GM12878 (cell line): ENCODE data around the gene MDFI. TPM values are rescaled to one million over a fixed set of nuclear protein-coding genes. Genes with fewer than 3 reads are reported as not detected.

ENCODE experiments used
- ATAC-seq: fragments of 200-7000 bp; cut with Tn5 transposase; 3 replicates; pipeline ENCODE4 v1.9.1; 2020; ENCODE audit warnings: mild to moderate bottlenecking, moderate library complexity
- BruUV-seq: library from RNA; stranded (reverse); fragments of 400-500 nt; replicated peaks from 2 replicates; lab custom pipeline; 2021; lab: Mats Ljungman, UMichigan
- CTCF ChIA-PET: fragments of 300-600 bp; sonication (Branson Sonifier 250); formaldehyde crosslinking; extraction: SDS; loops from one replicate; lab custom pipeline; 2021; ENCODE audit warnings: inconsistent platforms; lab: Yijun Ruan, JAX
- POLR2A ChIA-PET: fragments of 350-600 bp; formaldehyde crosslinking; extraction: SDS; loops from one replicate; lab custom pipeline; 2021; ENCODE audit warnings: inconsistent platforms; lab: Charles Lee
- RAD21 ChIA-PET: fragments of 300-600 bp; sonication (Branson Sonifier 250); formaldehyde crosslinking; loops from one replicate; lab custom pipeline; 2023; ENCODE audit warnings: antibody characterized with exemption; ENCODE audit not compliant: unreplicated experiment; lab: Charles Lee
- SMC1A ChIA-PET: fragments of 300-600 bp; sonication (Branson Sonifier 250); formaldehyde crosslinking; loops from one replicate; lab custom pipeline; 2023; ENCODE audit not compliant: unreplicated experiment, uncharacterized antibody; lab: Charles Lee
- DNase-seq: peaks from one replicate; pipeline ENCODE4 v3.0.0-alpha.2; 2011; ENCODE audit warnings: low read depth, low spot score
- FAIRE-seq: peaks from 3 replicates; lab custom pipeline; 2011; peaks lifted over from hg19 to GRCh38; lab: Jason Lieb, UNC
- H2AFZ ChIP-seq: 2 replicates; pipeline ENCODE4 v1.6.0; 2011; ENCODE audit warnings: low read depth, low read length, control low read depth; ENCODE audit not compliant: control insufficient read depth
- H3K27ac ChIP-seq: 2 replicates; pipeline ENCODE4 v1.5.1; 2011; ENCODE audit warnings: control low read depth; ENCODE audit not compliant: control insufficient read depth, insufficient read depth
- H3K27me3 ChIP-seq, 2 experiments: replicated peaks in 1 of 2; 2 replicates each; pipeline versions ENCODE4 v1.6.0 to v1.6.1; 2011; ENCODE audit warnings: low read length in 1 of 2; ENCODE audit not compliant: control insufficient read depth in 2 of 2, insufficient read depth in 2 of 2
- H3K36me3 ChIP-seq, 2 experiments: 2 replicates each; pipeline ENCODE4 v1.5.1; 2011; ENCODE audit warnings: low read length in 1 of 2; ENCODE audit not compliant: control insufficient read depth in 2 of 2, insufficient read depth in 2 of 2
- H3K4me1 ChIP-seq: 2 replicates; pipeline ENCODE4 v1.6.1; 2011; ENCODE audit warnings: mild to moderate bottlenecking, low read length, moderate library complexity, mixed read lengths; ENCODE audit not compliant: control insufficient read depth, insufficient read depth
- H3K4me2 ChIP-seq: 2 replicates; pipeline ENCODE4 v1.6.0; 2011; ENCODE audit warnings: control low read depth; ENCODE audit not compliant: control insufficient read depth, insufficient read depth
- H3K4me3 ChIP-seq: fragments of 200-600 bp; sonication (generic); 2 replicates; pipeline ENCODE4 v1.5.1; 2016
- H3K79me2 ChIP-seq: 2 replicates; pipeline ENCODE4 v1.6.0; 2011; ENCODE audit warnings: low read length; ENCODE audit not compliant: control insufficient read depth, insufficient read depth
- H3K9ac ChIP-seq: 2 replicates; pipeline ENCODE4 v1.8.0; 2011; ENCODE audit warnings: low read length, control low read depth, mixed read lengths; ENCODE audit not compliant: control insufficient read depth, insufficient read depth
- H3K9me3 ChIP-seq: replicated peaks from 3 replicates; pipeline ENCODE4 v1.5.1; 2011; ENCODE audit warnings: mild to moderate bottlenecking, low read length; ENCODE audit not compliant: control insufficient read depth, insufficient read depth
- H4K20me1 ChIP-seq: 2 replicates; pipeline ENCODE4 v1.6.0; 2011; ENCODE audit not compliant: control insufficient read depth, insufficient read depth
- CEBPB ChIP-seq, 2 experiments: fragments of 150-350 bp in 1 of 2; IDR thresholded peaks; 2 replicates each; pipeline ENCODE4 v1.6.1; 2012 to 2014; ENCODE audit warnings: low read depth in 2 of 2, low read length in 2 of 2, borderline replicate concordance in 1 of 2, inconsistent platforms in 1 of 2
- MAX ChIP-seq: IDR thresholded peaks from 2 replicates; pipeline ENCODE4 v1.6.1; 2012; ENCODE audit warnings: low read depth, low read length, improper control_type of control experiment
- NRF1 ChIP-seq: conservative IDR thresholded peaks from 2 replicates; pipeline ENCODE4 v1.6.1; 2011; ENCODE audit warnings: mild to moderate bottlenecking, low read depth, low read length, improper control_type of control experiment
- STAT1 ChIP-seq: fragments of 450-650 bp; conservative IDR thresholded peaks from 2 replicates; pipeline ENCODE4 v1.6.1; 2014; ENCODE audit warnings: antibody characterized with exemption, mild to moderate bottlenecking
- TCF3 ChIP-seq: IDR thresholded peaks from 2 replicates; pipeline ENCODE4 v1.6.1; 2012; ENCODE audit warnings: low read depth, mild to moderate bottlenecking, low read length, borderline replicate concordance; ENCODE audit not compliant: insufficient read depth
- YY1 ChIP-seq: IDR thresholded peaks from 2 replicates; pipeline ENCODE4 v1.6.1; 2011; ENCODE audit warnings: low read depth, mild to moderate bottlenecking, low read length
- ZNF217 ChIP-seq: fragments of 450-650 bp; IDR thresholded peaks from 2 replicates; pipeline ENCODE4 v1.6.1; 2017; ENCODE audit warnings: antibody characterized with exemption, mild to moderate bottlenecking
- WGBS: methylation state at CpG from one replicate; pipeline ENCODE4 v1.1.6; 2016; ENCODE audit warnings: low lambda C conversion rate; ENCODE audit not compliant: insufficient replicate concordance, insufficient coverage; ENCODE audit errors: missing lambda C conversion rate; 5-methylcytosine and 5-hydroxymethylcytosine counted together
- in situ Hi-C: fragments of 300-500 bp; cut with MboI; formaldehyde crosslinking; loops from 9 replicates; pipeline ENCODE4 v1.14.3; 2018; ENCODE audit warnings: mixed read lengths
- intact Hi-C: fragments of 100-400 bp; cut with micrococcal nuclease; formaldehyde crosslinking; loops from one replicate; pipeline ENCODE4 v1.14.2; 2022; ENCODE audit not compliant: unreplicated experiment
- polyA plus RNA-seq, 11 experiments: library from polyadenylated mRNA; depleted of rRNA in 4 of 11; unstranded in 6 of 11; stranded (reverse) in 5 of 11; fragments of >200 nt; fragmentation: Nextera tagmentation in 4 of 11; fragmentation: Illumina TruSeq in 1 of 11; extraction: Ambion mirVana in 4 of 11; extraction: Trizol in 1 of 11; gene quantifications; 1 replicate in 1 of 11; 2 replicates in 10 of 11; pipeline versions ENCODE4 v1.2.1 to v1.2.3, GENCODE V29; 2011 to 2016; ENCODE audit warnings: inconsistent platforms in 2 of 11, missing spikeins in 2 of 11, low read depth in 1 of 11
- total RNA-seq, 4 experiments: library from RNA; depleted of rRNA in 3 of 4; stranded (reverse); fragments of >200 nt in 3 of 4; fragmentation: Illumina TruSeq in 1 of 4; extraction: Trizol in 1 of 4; gene quantifications; 2 replicates each; pipeline versions ENCODE4 v1.2.1 to v1.2.3, GENCODE V29; 2013 to 2021
- TF ChIP-seq, protein P1 (sequence below): IDR thresholded peaks from 2 replicates; pipeline ENCODE4 v1.6.1; 2012; ENCODE audit warnings: low read depth, low read length, improper control_type of control experiment
- TF ChIP-seq, protein P2 (sequence below): fragments of 450-650 bp; IDR thresholded peaks from 2 replicates; pipeline ENCODE4 v1.6.1; 2016; ENCODE audit warnings: mild to moderate bottlenecking

Gene MDFI
- total and polyA plus RNA-seq, 10 of the 15 experiments (the other 5 are each of a cell fraction or from before 2014, with no cell fraction given), result not detected

DNA sequence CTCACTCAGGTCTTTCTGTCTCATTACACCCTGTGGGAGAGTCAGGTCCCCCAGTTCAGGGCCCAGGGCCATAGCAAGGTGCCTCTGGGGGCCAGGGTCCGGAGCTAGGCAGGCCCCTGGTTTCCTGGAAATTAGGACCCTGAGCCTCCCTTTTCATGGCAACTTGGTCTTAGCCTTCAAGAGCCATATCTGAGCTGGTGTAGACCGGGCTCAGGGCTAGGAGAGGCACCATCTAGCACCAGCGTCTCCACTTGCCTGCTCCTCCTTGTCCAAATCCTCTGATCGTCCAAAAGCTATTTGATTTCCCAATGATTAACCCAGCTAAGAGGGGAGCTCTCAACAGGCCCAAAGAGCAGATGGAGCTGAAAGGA is 5.6 kb downstream of the MDFI start (continued):
- no peak for TF ChIP-seq MAX
- no peak for TF ChIP-seq ZNF217

- CTCF ChIA-PET, result no interaction called here
- no peak overlapping the region for H3K27ac ChIP-seq
- SMC1A ChIA-PET, result no interaction called here
- H2AFZ ChIP-seq, result no peak overlapping the region
- ATAC-seq (no peak), FAIRE-seq (no peak), DNase-seq (no peak)
- H3K36me3 ChIP-seq, result no peaks in the 10 kb centered on the region
- in situ Hi-C loops (no loop called here), intact Hi-C loops (no loop called here)
- no TSS peak for BruUV-seq
- H3K27me3 ChIP-seq, result peaks cover 0 to 7% of the 10 kb centered on the region in 2 experiments; a peak in 3 of 4 replicates
- no peak overlapping the region for H3K4me2 ChIP-seq
- no peaks in the 10 kb centered on the region for H3K9me3 ChIP-seq
- RAD21 ChIA-PET, result no interaction called here
- WGBS, result 0% methylated on average over 3 of the region's 4 CpGs
- no peak overlapping the region for H3K4me3 ChIP-seq
- TF ChIP-seq YY1 (no peak), TCF3 (no peak), CEBPB (IDR thresholded peaks at IDR 0.05; ENCODE audit: borderline replicate concordance in 1 of 2, low read depth in 2 of 2, low read length in 2 of 2) (no peak), STAT1 (no peak), NRF1 (no peak)
- TF ChIP-seq, protein P1, sequence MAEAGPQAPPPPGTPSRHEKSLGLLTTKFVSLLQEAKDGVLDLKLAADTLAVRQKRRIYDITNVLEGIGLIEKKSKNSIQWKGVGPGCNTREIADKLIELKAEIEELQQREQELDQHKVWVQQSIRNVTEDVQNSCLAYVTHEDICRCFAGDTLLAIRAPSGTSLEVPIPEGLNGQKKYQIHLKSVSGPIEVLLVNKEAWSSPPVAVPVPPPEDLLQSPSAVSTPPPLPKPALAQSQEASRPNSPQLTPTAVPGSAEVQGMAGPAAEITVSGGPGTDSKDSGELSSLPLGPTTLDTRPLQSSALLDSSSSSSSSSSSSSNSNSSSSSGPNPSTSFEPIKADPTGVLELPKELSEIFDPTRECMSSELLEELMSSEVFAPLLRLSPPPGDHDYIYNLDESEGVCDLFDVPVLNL, result no peak
- TF ChIP-seq, protein P2, sequence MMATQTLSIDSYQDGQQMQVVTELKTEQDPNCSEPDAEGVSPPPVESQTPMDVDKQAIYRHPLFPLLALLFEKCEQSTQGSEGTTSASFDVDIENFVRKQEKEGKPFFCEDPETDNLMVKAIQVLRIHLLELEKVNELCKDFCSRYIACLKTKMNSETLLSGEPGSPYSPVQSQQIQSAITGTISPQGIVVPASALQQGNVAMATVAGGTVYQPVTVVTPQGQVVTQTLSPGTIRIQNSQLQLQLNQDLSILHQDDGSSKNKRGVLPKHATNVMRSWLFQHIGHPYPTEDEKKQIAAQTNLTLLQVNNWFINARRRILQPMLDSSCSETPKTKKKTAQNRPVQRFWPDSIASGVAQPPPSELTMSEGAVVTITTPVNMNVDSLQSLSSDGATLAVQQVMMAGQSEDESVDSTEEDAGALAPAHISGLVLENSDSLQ, result no peak
- no peaks in the 10 kb centered on the region for H3K79me2 ChIP-seq
- POLR2A ChIA-PET, result no interaction called here
- no peak overlapping the region for H3K9ac ChIP-seq
- no peaks in the 10 kb centered on the region for H4K20me1 ChIP-seq
- no peaks in the 10 kb centered on the region for H3K4me1 ChIP-seq
Observed at GRCh38 chr6:41644297-41644879, 6.1 kb downstream of the MDFI start.
